HEK293T (cell line): Measurements from ENCODE around the gene TTC38.

Source experiments
- FOXM1 ChIP-seq: fragments of 450-650 bp; IDR thresholded peaks from 2 replicates; pipeline ENCODE4 v1.6.1; 2017; ENCODE audit warnings: mild to moderate bottlenecking, borderline replicate concordance
- L3MBTL2 ChIP-seq: fragments of 450-650 bp; conservative IDR thresholded peaks from 2 replicates; pipeline ENCODE4 v1.6.1; 2016; ENCODE audit warnings: mild to moderate bottlenecking
- ZNF384 ChIP-seq: fragments of 450-650 bp; IDR thresholded peaks from 2 replicates; pipeline ENCODE4 v1.6.1; 2016

DNA sequence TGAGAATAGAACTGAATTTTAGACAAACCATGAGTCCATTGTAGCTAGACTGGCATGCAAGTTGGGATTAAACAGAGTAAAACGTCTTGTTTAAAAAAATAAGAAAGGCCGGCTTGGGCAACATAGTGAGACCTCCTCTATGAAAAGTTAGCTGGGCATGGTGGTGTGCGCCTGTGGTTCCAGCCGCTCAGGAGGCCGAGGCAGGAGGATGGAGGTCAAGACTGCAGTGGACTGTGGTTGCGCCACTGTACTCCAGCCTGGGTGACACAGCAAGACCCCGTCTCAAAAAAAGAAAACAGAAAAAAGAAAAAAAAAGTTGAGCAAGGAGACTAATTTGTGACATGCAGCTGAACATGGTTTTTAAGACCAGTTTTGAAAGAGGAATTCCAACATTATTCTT is 41.2 kb upstream of the TTC38 start:
- no peak for TF ChIP-seq FOXM1
- TF ChIP-seq L3MBTL2 = no peak
- TF ChIP-seq ZNF384 = no peak
